ENCODE data around the gene SBNO2. TPM values are rescaled to one million over a fixed set of nuclear protein-coding genes. Genes with fewer than 3 reads are reported as not detected.
"Not testable (repeated sequence)": the region's sequence is repeated elsewhere in the genome, so short reads cannot be mapped to it uniquely, and the experiment has no call there.

Gene SBNO2
- total and polyA plus RNA-seq, 2 donors (not counting 3 experiments of a cell fraction or from before 2014, with no cell fraction given), result 31.4 to 65.7 TPM

GRCh38 chr19:1115646-1116420, 58.2 kb downstream of the SBNO2 start:
- H3K36me3 ChIP-seq (ENCODE audit: control insufficient read depth in 2 of 2, extremely low read depth in 1 of 2, insufficient read depth in 2 of 2, low read length in 2 of 2), result peaks cover 12 to 49% of the 10 kb centered on the region in 2 experiments
- no TSS peak for BruUV-seq (replicated peaks)
- FAIRE-seq, result no peak

GRCh38 chr19:1114728-1115127, 59.3 kb downstream of the SBNO2 start:
- H3K27me3 ChIP-seq (ENCODE audit: control insufficient read depth in 2 of 2, insufficient read depth in 2 of 2, low read length in 2 of 2); H3K9me3 ChIP-seq (replicated peaks; ENCODE audit: control insufficient read depth, insufficient read depth, low read length); H3K9me1 ChIP-seq (replicated peaks; ENCODE audit: control insufficient read depth, extremely low read depth, insufficient read depth, low read length); H3K27ac ChIP-seq (ENCODE audit: insufficient read depth, low read depth, low read length); BruUV-seq (replicated peaks); dilution Hi-C loops (cut with MboI; ENCODE audit: extremely low pct_ligation_motif_present, low sequenced_read_pairs); H3K4me1 ChIP-seq (ENCODE audit: control insufficient read depth, extremely low read depth, insufficient read depth, low read length); POLR2A ChIA-PET; H3K9ac ChIP-seq (replicated peaks; ENCODE audit: extremely low read depth, insufficient read depth, low read length); H3K4me3 ChIP-seq (replicated peaks in 1 of 3; ENCODE audit: insufficient read depth in 1 of 3, low read depth in 1 of 3, low read length in 3 of 3); H3K4me2 ChIP-seq (ENCODE audit: insufficient read depth, low read length); DNase-seq (ENCODE audit: low read depth, low spot score); FAIRE-seq; H3K79me2 ChIP-seq (ENCODE audit: control insufficient read depth, insufficient read depth, low read length); H4K20me1 ChIP-seq (replicated peaks; ENCODE audit: control insufficient read depth, extremely low read depth, insufficient read depth, low read length); H2AFZ ChIP-seq (ENCODE audit: low read depth, low read length): not testable (repeated sequence)
- peaks cover 14 to 50% of the 10 kb centered on the region in 2 experiments for H3K36me3 ChIP-seq (ENCODE audit: control insufficient read depth in 2 of 2, extremely low read depth in 1 of 2, insufficient read depth in 2 of 2, low read length in 2 of 2)
- CTCF ChIA-PET, result interaction anchor here (2.1 to 4.4 kb wide), 2 partner anchors 79 to 126 kb away, joined by 11 to 80 read pairs; partner anchors contain the start of gene ATP5F1D
- intact Hi-C loops (cut with micrococcal nuclease), result loop anchor here (5.0 kb wide), 1 partner anchor 78 kb away; no protein-coding TSS in a partner anchor

More at GRCh38 chr19:1115646-1116420, 58.2 kb downstream of the SBNO2 start:
- Histone ChIP-seq H3K9ac (replicated peaks; ENCODE audit: extremely low read depth, insufficient read depth, low read length) (no peak overlapping the region), H4K20me1 (replicated peaks; ENCODE audit: control insufficient read depth, extremely low read depth, insufficient read depth, low read length) (no peaks in the 10 kb centered on the region), H2AFZ (ENCODE audit: low read depth, low read length) (no peak overlapping the region), H3K4me3 (replicated peaks in 1 of 3; ENCODE audit: insufficient read depth in 1 of 3, low read depth in 1 of 3, low read length in 3 of 3) (no peak overlapping the region), H3K9me3 (replicated peaks; ENCODE audit: control insufficient read depth, insufficient read depth, low read length) (no peaks in the 10 kb centered on the region), H3K4me2 (ENCODE audit: insufficient read depth, low read length) (no peak overlapping the region), H3K27ac (ENCODE audit: insufficient read depth, low read depth, low read length) (no peak overlapping the region), H3K9me1 (replicated peaks; ENCODE audit: control insufficient read depth, extremely low read depth, insufficient read depth, low read length) (no peaks in the 10 kb centered on the region), H3K79me2 (ENCODE audit: control insufficient read depth, insufficient read depth, low read length) (no peaks in the 10 kb centered on the region), H3K4me1 (ENCODE audit: control insufficient read depth, extremely low read depth, insufficient read depth, low read length) (peaks cover 5% of the 10 kb centered on the region), H3K27me3 (ENCODE audit: control insufficient read depth in 2 of 2, insufficient read depth in 2 of 2, low read length in 2 of 2) (no peaks in the 10 kb centered on the region)
- intact Hi-C loops (cut with micrococcal nuclease) (no loop called here), dilution Hi-C loops (cut with MboI; ENCODE audit: extremely low pct_ligation_motif_present, low sequenced_read_pairs) (no loop called here)
- TF ChIP-seq EZH2 (IDR thresholded peaks at IDR 0.05; ENCODE audit: borderline replicate concordance, low read depth, low read length, severe bottlenecking) (no peak), CTCF (IDR thresholded peaks at IDR 0.05; ENCODE audit: extremely low read depth in 1 of 2, insufficient read depth in 1 of 2, low read depth in 1 of 2, low read length in 2 of 2) (no peak), MYC (IDR thresholded peaks at IDR 0.05; ENCODE audit: low read depth, low read length) (no peak), POLR2A (IDR thresholded peaks at IDR 0.05; ENCODE audit: low read depth, low read length) (no peak), FOS (IDR thresholded peaks at IDR 0.05; ENCODE audit: borderline replicate concordance, insufficient read depth, low read length) (no peak), GATA2 (IDR thresholded peaks at IDR 0.05; ENCODE audit: insufficient read depth, insufficient read length, low read depth, low read length) (no peak), MAX (IDR thresholded peaks at IDR 0.05; ENCODE audit: insufficient read depth, insufficient read length) (no peak), POLR2AphosphoS5 (IDR thresholded peaks at IDR 0.05; ENCODE audit: insufficient read depth, low read depth, low read length) (no peak), JUN (IDR thresholded peaks at IDR 0.05; ENCODE audit: borderline replicate concordance, insufficient read depth, insufficient read length, low read depth) (no peak)
- ChIA-PET POLR2A (no interaction called here), CTCF (no interaction called here)
- DNase-seq (ENCODE audit: low read depth, low spot score), result no peak

Data from endothelial cell of umbilical vein (primary cell).